ENCODE data around the gene CAPN13. TPM values are rescaled to one million over a fixed set of nuclear protein-coding genes. Genes with fewer than 3 reads are reported as not detected.

Gene CAPN13
- polyA plus RNA-seq, 1 of the 3 experiments (the other 2 are of a cell fraction) = not detected

- H4K20me1 ChIP-seq (ENCODE audit: insufficient read depth) = no peaks in the 10 kb centered on the region
- H3K27ac ChIP-seq (ENCODE audit: low read depth in 2 of 2, low read length in 1 of 2) = no peak overlapping the region
- H3K9me3 ChIP-seq = no peaks in the 10 kb centered on the region
- H3K4me3 ChIP-seq (ENCODE audit: low read depth in 2 of 2, low read length in 1 of 2) = no peak overlapping the region
- H3K4me2 ChIP-seq = no peak overlapping the region
- H2AFZ ChIP-seq (ENCODE audit: low read depth) = no peak overlapping the region
- TF ChIP-seq CTCF (IDR thresholded peaks at IDR 0.05) (no peak), TAF1 (IDR thresholded peaks at IDR 0.05; ENCODE audit: borderline replicate concordance, low read depth, low read length) (no peak), REST (IDR thresholded peaks at IDR 0.05; ENCODE audit: low read depth, low read length) (no peak), ZBTB33 (IDR thresholded peaks at IDR 0.05; ENCODE audit: borderline replicate concordance, low read depth) (no peak), RCOR1 (IDR thresholded peaks at IDR 0.05; ENCODE audit: low read length) (no peak), POLR2AphosphoS5 (IDR thresholded peaks at IDR 0.05; ENCODE audit: low read depth, low read length) (no peak), FOXJ3 (CRISPR knock-in tag; IDR thresholded peaks at IDR 0.05) (no peak), TEAD4 (IDR thresholded peaks at IDR 0.05; ENCODE audit: borderline replicate concordance, insufficient read depth) (no peak), JUND (IDR thresholded peaks at IDR 0.05) (no peak), EZH2phosphoT487 (IDR thresholded peaks at IDR 0.05; ENCODE audit: borderline replicate concordance, low read depth) (no peak), ELF1 (IDR thresholded peaks at IDR 0.05) (no peak), EP300 (IDR thresholded peaks at IDR 0.05; ENCODE audit: borderline replicate concordance in 1 of 2, low read depth in 1 of 2, low read length in 1 of 2) (no peak), MAX (IDR thresholded peaks at IDR 0.05; ENCODE audit: low read depth) (no peak)
- 42% methylated on average over 8 of the region's 8 CpGs for WGBS (ENCODE audit: low lambda C conversion rate)
- peaks cover 0 to 6% of the 10 kb centered on the region in 2 experiments; a peak in 1 of 4 replicates for H3K4me1 ChIP-seq (ENCODE audit: control insufficient read depth in 1 of 2, insufficient read depth in 2 of 2, low read depth in 1 of 2, low read length in 1 of 2)
- POLR2A ChIA-PET = interaction anchor here (1.4 kb wide), 1 partner anchor 464 kb away, joined by 4 read pairs; no protein-coding TSS in a partner anchor
- no peak overlapping the region for H3K9ac ChIP-seq
- DNase-seq = no peak
- no peaks in the 10 kb centered on the region for H3K9me2 ChIP-seq
- H3K27me3 ChIP-seq (ENCODE audit: insufficient read depth) = no peaks in the 10 kb centered on the region
- CTCF ChIA-PET = interaction anchor here (0.8 to 14.3 kb wide), 11 partner anchors 8 to 639 kb away, joined by 3 to 212 read pairs (median 5); no protein-coding TSS in a partner anchor
- H3K79me2 ChIP-seq (ENCODE audit: insufficient read depth) = no peaks in the 10 kb centered on the region
- no peaks in the 10 kb centered on the region for H3K36me3 ChIP-seq (replicated peaks in 1 of 2; ENCODE audit: control insufficient read depth in 1 of 2, insufficient read depth in 2 of 2, low read length in 1 of 2)
- no peaks in the 10 kb centered on the region for H3F3A ChIP-seq (replicated peaks; ENCODE audit: insufficient read depth)
Observed at GRCh38 chr2:30694286-30695055, 112.8 kb downstream of the CAPN13 start.

Data from SK-N-SH (cell line).